HepG2 (cell line): ENCODE data around the gene SYT17. TPM values are rescaled to one million over a fixed set of nuclear protein-coding genes. Genes with fewer than 3 reads are reported as not detected.
A peak's percentile ranks its signal among the peaks of the same experiment; 100 is the strongest.

Experiments
- BORCS8-MEF2B ChIP-seq: sonication (generic); formaldehyde crosslinking; IDR thresholded peaks from 2 replicates; pipeline ENCODE4 v1.8.0; 2022; ENCODE audit warnings: mild to moderate bottlenecking, missing genetic modification reagents
- CEBPG ChIP-seq: IDR thresholded peaks from 2 replicates; pipeline ENCODE4 v1.6.1; 2016
- MAFG ChIP-seq: sonication (generic); formaldehyde crosslinking; IDR thresholded peaks from 2 replicates; pipeline ENCODE4 v1.5.1; 2020; ENCODE audit warnings: mild to moderate bottlenecking, missing genetic modification reagents
- PLSCR1 ChIP-seq: sonication (generic); formaldehyde crosslinking; IDR thresholded peaks from 2 replicates; pipeline ENCODE4 v1.5.0; 2020; ENCODE audit warnings: missing genetic modification reagents, mild to moderate bottlenecking, borderline replicate concordance
- TEAD3 ChIP-seq: optimal IDR thresholded peaks from 2 replicates; pipeline ENCODE3; 2016; ENCODE audit warnings: borderline replicate concordance
- TIGD3 ChIP-seq: sonication (generic); formaldehyde crosslinking; IDR thresholded peaks from 2 replicates; pipeline ENCODE4 v1.5.1; 2020; ENCODE audit warnings: mild to moderate bottlenecking, missing genetic modification reagents, borderline replicate concordance
- XBP1 ChIP-seq: sonication (generic); formaldehyde crosslinking; IDR thresholded peaks from 2 replicates; pipeline ENCODE4 v1.5.0; 2020; ENCODE audit warnings: missing genetic modification reagents
- ZFP36L2 ChIP-seq: sonication (generic); formaldehyde crosslinking; IDR thresholded peaks from 2 replicates; pipeline ENCODE4 v1.4.0; 2020; ENCODE audit warnings: missing genetic modification reagents
- ZFP62 ChIP-seq: sonication (generic); formaldehyde crosslinking; IDR thresholded peaks from 2 replicates; pipeline ENCODE4 v1.4.0; 2020; ENCODE audit warnings: missing genetic modification reagents
- ZNF10 ChIP-seq: sonication (generic); formaldehyde crosslinking; IDR thresholded peaks from 2 replicates; pipeline ENCODE4 v1.4.0; 2020; ENCODE audit warnings: mild to moderate bottlenecking, low read depth, missing genetic modification reagents, borderline replicate concordance
- ZNF275 ChIP-seq: sonication (generic); formaldehyde crosslinking; IDR thresholded peaks from 2 replicates; pipeline ENCODE4 v1.8.0; 2022; ENCODE audit warnings: missing genetic modification reagents, mild to moderate bottlenecking, inconsistent platforms, borderline replicate concordance
- ZNF350 ChIP-seq: sonication (generic); formaldehyde crosslinking; IDR thresholded peaks from 2 replicates; pipeline ENCODE4 v1.4.0; 2020; ENCODE audit warnings: mild to moderate bottlenecking, low read depth, missing genetic modification reagents, borderline replicate concordance
- ZNF430 ChIP-seq: sonication (generic); formaldehyde crosslinking; IDR thresholded peaks from 2 replicates; pipeline ENCODE4 v1.9.0; 2021; ENCODE audit warnings: mild to moderate bottlenecking, missing genetic modification reagents
- ZNF660 ChIP-seq: sonication (generic); formaldehyde crosslinking; IDR thresholded peaks from 2 replicates; pipeline ENCODE4 v1.5.1; 2020; ENCODE audit warnings: mild to moderate bottlenecking, low read depth, missing genetic modification reagents, borderline replicate concordance
- ZNF724P ChIP-seq: sonication (generic); formaldehyde crosslinking; IDR thresholded peaks from 2 replicates; pipeline ENCODE4 v1.8.0; 2022; ENCODE audit warnings: missing genetic modification reagents, borderline replicate concordance
- polyA plus RNA-seq, 8 experiments: library from polyadenylated mRNA; depleted of rRNA in 3 of 8; stranded (reverse) in 7 of 8; unstranded in 1 of 8; fragments of >200 nt; fragmentation: Illumina TruSeq in 4 of 8; extraction: Trizol in 4 of 8; gene quantifications; 2 replicates each; pipeline versions ENCODE4 v1.2.1 to v1.2.3, GENCODE V29; 2011 to 2016; ENCODE audit warnings: low read depth in 4 of 8, missing spikeins in 1 of 8, mixed read lengths in 1 of 8; ENCODE audit not compliant: insufficient read depth in 1 of 8
- total RNA-seq, 5 experiments: library from RNA; depleted of rRNA; stranded (reverse); fragments of >200 nt; fragmentation: Illumina TruSeq; extraction: Trizol; gene quantifications; 2 replicates each; pipeline ENCODE4 v1.2.3, GENCODE V29; 2016; ENCODE audit warnings: low read depth in 1 of 5
- TF ChIP-seq, protein P1 (sequence below): sonication (generic); formaldehyde crosslinking; IDR thresholded peaks from 2 replicates; pipeline ENCODE4 v1.4.0; 2020; ENCODE audit warnings: mild to moderate bottlenecking, missing genetic modification reagents

SYT17 gene
- total and polyA plus RNA-seq, 2 of the 13 experiments (the other 11 are each of a cell fraction or from before 2014, with no cell fraction given), result 0.44 TPM; not detected in 1

DNA sequence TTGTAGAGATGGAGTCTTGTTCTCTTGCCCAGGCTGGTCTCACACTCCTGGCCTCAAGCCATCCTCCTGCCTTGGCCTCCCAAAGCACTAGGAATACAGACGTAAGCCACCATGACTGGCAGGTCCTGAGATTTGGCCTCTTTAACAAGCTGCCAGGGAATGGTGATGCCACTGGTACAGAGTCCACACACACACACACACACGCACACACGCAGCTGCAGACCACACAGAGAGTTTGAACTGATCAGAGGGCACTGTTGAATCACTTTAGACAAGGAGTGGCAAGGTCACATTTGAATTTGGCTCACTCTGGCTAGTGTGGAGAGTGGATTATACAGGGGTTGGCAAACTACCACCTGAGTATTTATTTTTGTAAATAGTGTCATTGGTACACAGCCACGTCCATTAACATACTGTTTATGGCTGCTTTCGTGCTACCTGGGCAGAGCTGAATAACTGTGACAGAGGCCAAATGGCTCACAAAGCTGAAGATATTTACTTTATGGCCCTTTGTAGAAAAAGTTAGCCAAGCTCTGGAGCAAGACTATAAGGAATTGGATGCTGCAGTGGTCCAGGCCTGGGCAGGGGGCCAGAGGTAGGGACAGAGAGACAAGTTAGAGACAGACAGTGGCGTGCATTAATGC lies 44.4 kb upstream of the SYT17 start (continued):
- TF ChIP-seq XBP1 (CRISPR knock-in tag), result no peak
- TF ChIP-seq, protein P1, sequence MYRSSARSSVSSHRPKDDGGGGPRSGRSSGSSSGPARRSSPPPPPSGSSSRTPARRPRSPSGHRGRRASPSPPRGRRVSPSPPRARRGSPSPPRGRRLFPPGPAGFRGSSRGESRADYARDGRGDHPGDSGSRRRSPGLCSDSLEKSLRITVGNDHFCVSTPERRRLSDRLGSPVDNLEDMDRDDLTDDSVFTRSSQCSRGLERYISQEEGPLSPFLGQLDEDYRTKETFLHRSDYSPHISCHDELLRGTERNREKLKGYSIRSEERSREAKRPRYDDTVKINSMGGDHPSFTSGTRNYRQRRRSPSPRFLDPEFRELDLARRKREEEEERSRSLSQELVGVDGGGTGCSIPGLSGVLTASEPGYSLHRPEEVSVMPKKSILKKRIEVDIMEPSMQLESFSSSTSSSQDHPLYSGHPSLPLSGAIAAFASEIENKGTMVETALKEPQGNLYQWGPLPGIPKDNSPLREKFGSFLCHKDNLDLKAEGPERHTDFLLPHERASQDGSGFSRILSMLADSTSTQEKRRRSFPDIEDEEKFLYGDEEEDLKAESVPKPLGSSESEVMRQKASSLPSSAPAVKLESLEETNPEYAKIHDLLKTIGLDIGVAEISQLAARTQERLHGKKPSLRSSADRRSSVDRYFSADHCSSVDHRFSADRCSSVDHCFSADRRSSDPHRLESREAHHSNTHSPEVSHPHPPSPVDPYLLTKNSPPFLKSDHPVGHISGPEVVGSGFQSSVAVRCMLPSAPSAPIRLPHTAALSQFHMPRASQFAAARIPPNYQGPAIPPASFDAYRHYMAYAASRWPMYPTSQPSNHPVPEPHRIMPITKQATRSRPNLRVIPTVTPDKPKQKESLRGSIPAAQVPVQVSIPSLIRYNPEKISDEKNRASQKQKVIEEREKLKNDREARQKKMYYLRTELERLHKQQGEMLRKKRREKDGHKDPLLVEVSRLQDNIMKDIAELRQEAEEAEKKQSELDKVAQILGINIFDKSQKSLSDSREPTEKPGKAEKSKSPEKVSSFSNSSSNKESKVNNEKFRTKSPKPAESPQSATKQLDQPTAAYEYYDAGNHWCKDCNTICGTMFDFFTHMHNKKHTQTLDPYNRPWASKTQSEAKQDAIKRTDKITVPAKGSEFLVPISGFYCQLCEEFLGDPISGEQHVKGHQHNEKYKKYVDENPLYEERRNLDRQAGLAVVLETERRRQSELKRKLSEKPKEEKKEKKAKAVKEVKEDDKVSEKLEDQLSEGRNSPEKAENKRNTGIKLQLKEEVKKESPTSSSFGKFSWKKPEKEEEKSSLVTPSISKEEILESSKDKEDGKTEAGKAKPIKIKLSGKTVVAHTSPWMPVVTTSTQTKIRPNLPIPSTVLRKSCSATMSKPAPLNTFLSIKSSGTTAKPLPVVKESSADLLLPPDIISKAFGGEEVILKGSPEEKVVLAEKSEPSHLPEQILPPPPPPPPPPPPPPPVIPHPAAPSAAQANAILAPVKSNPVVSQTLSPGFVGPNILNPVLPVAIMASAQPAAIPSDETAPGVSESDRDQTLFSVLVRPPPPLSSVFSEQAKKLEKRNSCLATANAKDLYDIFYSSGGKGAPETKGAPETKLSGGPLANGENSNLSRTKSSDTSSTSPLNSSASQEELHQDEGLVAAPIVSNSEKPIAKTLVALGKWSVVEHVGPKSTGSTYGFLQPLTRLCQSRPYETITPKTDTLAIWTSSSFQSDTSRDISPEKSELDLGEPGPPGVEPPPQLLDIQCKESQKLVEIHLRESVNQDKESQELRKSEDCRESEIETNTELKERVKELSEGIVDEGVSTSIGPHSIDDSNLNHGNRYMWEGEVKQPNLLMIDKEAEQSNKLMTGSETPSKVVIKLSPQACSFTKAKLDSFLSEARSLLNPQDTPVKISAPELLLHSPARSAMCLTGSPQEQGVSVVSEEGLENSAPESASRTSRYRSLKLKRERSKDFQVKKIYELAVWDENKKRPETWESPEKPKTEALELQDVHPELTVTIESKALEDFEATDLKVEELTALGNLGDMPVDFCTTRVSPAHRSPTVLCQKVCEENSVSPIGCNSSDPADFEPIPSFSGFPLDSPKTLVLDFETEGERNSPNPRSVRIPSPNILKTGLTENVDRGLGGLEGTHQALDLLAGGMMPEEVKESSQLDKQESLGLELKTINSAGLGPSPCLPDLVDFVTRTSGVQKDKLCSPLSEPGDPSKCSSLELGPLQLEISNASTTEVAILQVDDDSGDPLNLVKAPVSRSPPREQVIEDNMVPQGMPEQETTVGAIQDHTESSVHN (CRISPR knock-in tag), result no peak
- no peak for TF ChIP-seq TIGD3 (CRISPR knock-in tag)
- TF ChIP-seq ZNF275 (CRISPR knock-in tag), result no peak
- TF ChIP-seq MAFG (CRISPR knock-in tag), result no peak
- TF ChIP-seq ZNF10 (CRISPR knock-in tag), result no peak
- TF ChIP-seq ZNF430 (CRISPR knock-in tag), result no peak; the same call in 1 of the 2 replicates
- no peak for TF ChIP-seq ZFP62 (CRISPR knock-in tag)
- TF ChIP-seq ZFP36L2, result no peak
- no peak for TF ChIP-seq PLSCR1 (CRISPR knock-in tag)
- 0 out of 2 replicates have a peak, but pooled peaks have one; percentile 18 for TF ChIP-seq ZNF350 (CRISPR knock-in tag)
- TF ChIP-seq ZNF724P (CRISPR knock-in tag), result no peak
- TF ChIP-seq BORCS8-MEF2B, result peak; percentile 71; the same call in 1 of the 2 replicates
- TF ChIP-seq TEAD3 (CRISPR knock-in tag), result peak; percentile 69
- peak; percentile 40; the same call in 1 of the 2 replicates for TF ChIP-seq CEBPG
- no peak for TF ChIP-seq ZNF660 (CRISPR knock-in tag)
